H1 (cell line): ENCODE results near the gene ETF1. TPM values are rescaled to one million over a fixed set of nuclear protein-coding genes. Genes with fewer than 3 reads are reported as not detected.

Experiments used
- CTCF ChIA-PET: fragments of 300-600 bp; sonication (Branson Sonifier 250); formaldehyde crosslinking; loops from one replicate; lab custom pipeline; 2021; ENCODE audit not compliant: partially characterized antibody; lab: Charles Lee
- POLR2A ChIA-PET: fragments of 300-600 bp; sonication (Branson Sonifier 250); formaldehyde crosslinking; loops from one replicate; lab custom pipeline; 2021; ENCODE audit warnings: inconsistent platforms; ENCODE audit not compliant: partially characterized antibody; lab: Charles Lee
- DNase-seq, 2 experiments: peaks; one replicate each; pipeline versions ENCODE4 v3.0.0 to v3.0.0-alpha.2; 2010 to 2022; ENCODE audit warnings: low spot score in 2 of 2, low read depth in 1 of 2, mixed read lengths in 1 of 2
- FAIRE-seq: peaks from 2 replicates; lab custom pipeline; 2011; peaks lifted over from hg19 to GRCh38; lab: Jason Lieb, UNC
- H2AFZ ChIP-seq: 2 replicates; pipeline ENCODE4 v1.8.1; 2012; ENCODE audit warnings: low read length, inconsistent platforms
- H2AK5ac ChIP-seq: 2 replicates; pipeline ENCODE4 v1.6.1; 2013; ENCODE audit warnings: low read depth, low read length
- H2BK120ac ChIP-seq: replicated peaks from 2 replicates; pipeline ENCODE3; 2013; ENCODE audit warnings: low read depth, low read length, inconsistent platforms
- H2BK12ac ChIP-seq: 2 replicates; pipeline ENCODE4 v1.6.1; 2013; ENCODE audit warnings: low read depth, low read length
- H2BK15ac ChIP-seq: 2 replicates; pipeline ENCODE4 v1.6.1; 2013; ENCODE audit warnings: low read length
- H2BK20ac ChIP-seq: 2 replicates; pipeline ENCODE4 v1.6.1; 2013; ENCODE audit warnings: low read length
- H2BK5ac ChIP-seq: 2 replicates; pipeline ENCODE4 v1.6.1; 2013; ENCODE audit warnings: low read depth, low read length
- H3K14ac ChIP-seq: 2 replicates; pipeline ENCODE4 v1.6.1; 2013; ENCODE audit warnings: inconsistent platforms; ENCODE audit not compliant: insufficient read length
- H3K18ac ChIP-seq: 2 replicates; pipeline ENCODE4 v1.6.1; 2013; ENCODE audit warnings: low read length; ENCODE audit errors: extremely low read depth
- H3K23ac ChIP-seq: 2 replicates; pipeline ENCODE4 v1.6.1; 2013; ENCODE audit warnings: inconsistent platforms; ENCODE audit not compliant: insufficient read length
- H3K23me2 ChIP-seq: 2 replicates; pipeline ENCODE4 v1.6.1; 2013; ENCODE audit warnings: low read depth, low read length
- H3K27ac ChIP-seq: 2 replicates; pipeline ENCODE4 v1.6.1; 2011; ENCODE audit warnings: low read depth, low read length, inconsistent platforms
- H3K27me3 ChIP-seq, 4 experiments: replicated peaks in 1 of 4; 1 replicate in 1 of 4; 2 replicates in 3 of 4; pipeline versions ENCODE4 v1.6.1 to v1.8.1; 2011 to 2013; ENCODE audit warnings: low read length in 3 of 4, mild to moderate bottlenecking in 3 of 4, inconsistent platforms in 2 of 4, mixed read lengths in 2 of 4, moderate library complexity in 1 of 4; ENCODE audit not compliant: control insufficient read depth in 3 of 4, insufficient read depth in 3 of 4; ENCODE audit errors: extremely low read depth in 1 of 4
- H3K36me3 ChIP-seq, 4 experiments: 2 replicates each; pipeline versions ENCODE4 v1.6.1 to v1.8.1; 2011 to 2013; ENCODE audit warnings: mild to moderate bottlenecking in 4 of 4, low read length in 3 of 4, moderate library complexity in 2 of 4, control low read depth in 1 of 4, inconsistent platforms in 1 of 4; ENCODE audit not compliant: insufficient read depth in 4 of 4, control insufficient read depth in 2 of 4
- H3K4ac ChIP-seq: replicated peaks from 2 replicates; pipeline ENCODE3; 2013; ENCODE audit warnings: low read length, low read depth, mixed read lengths, inconsistent platforms; ENCODE audit not compliant: insufficient read length
- H3K4me1 ChIP-seq, 4 experiments: replicated peaks in 1 of 4; 1 replicate in 1 of 4; 2 replicates in 3 of 4; pipeline versions ENCODE4 v1.6.1 to v1.8.1; 2011 to 2013; ENCODE audit warnings: low read length in 3 of 4, inconsistent platforms in 2 of 4, mixed read lengths in 1 of 4; ENCODE audit not compliant: insufficient read depth in 4 of 4, control insufficient read depth in 3 of 4
- H3K4me2 ChIP-seq, 2 experiments: 2 replicates each; pipeline versions ENCODE4 v1.6.1 to v1.8.1; 2011 to 2013; ENCODE audit warnings: low read depth in 2 of 2, low read length in 2 of 2, control low read depth in 1 of 2, inconsistent platforms in 1 of 2, mild to moderate bottlenecking in 1 of 2; ENCODE audit not compliant: insufficient read depth in 1 of 2
- H3K4me3 ChIP-seq, 4 experiments: fragments of 200-600, 300-600 bp in 1 of 4; sonication (generic), shearing (Covaris generic), sonication (Bioruptor Twin) in 1 of 4; 2 replicates each; pipeline versions ENCODE4 v1.5.1 to v1.8.1; 2011 to 2016; ENCODE audit warnings: low read length in 4 of 4, low read depth in 3 of 4, control low read depth in 2 of 4, inconsistent platforms in 2 of 4, mild to moderate bottlenecking in 2 of 4, mixed read lengths in 1 of 4, moderate library complexity in 1 of 4; ENCODE audit not compliant: insufficient read depth in 2 of 4; ENCODE audit errors: extremely low read depth in 1 of 4
- H3K56ac ChIP-seq: replicated peaks from 2 replicates; pipeline ENCODE3; 2013; ENCODE audit warnings: low read depth, mild to moderate bottlenecking, mixed read lengths, low read length, inconsistent platforms; ENCODE audit not compliant: insufficient read length
- H3K79me1 ChIP-seq: 2 replicates; pipeline ENCODE4 v1.6.1; 2013; ENCODE audit warnings: low read depth, low read length, control low read depth
- H3K79me2 ChIP-seq, 2 experiments: 2 replicates each; pipeline versions ENCODE4 v1.6.1 to v1.8.1; 2012 to 2013; ENCODE audit warnings: low read length in 2 of 2, mild to moderate bottlenecking in 2 of 2, inconsistent platforms in 1 of 2; ENCODE audit not compliant: insufficient read depth in 2 of 2, control insufficient read depth in 1 of 2
- H3K9ac ChIP-seq, 4 experiments: replicated peaks in 1 of 4; 1 replicate in 1 of 4; 2 replicates in 3 of 4; pipeline versions ENCODE4 v1.6.1 to v1.8.1; 2011 to 2013; ENCODE audit warnings: low read depth in 3 of 4, low read length in 3 of 4, control low read depth in 2 of 4, mild to moderate bottlenecking in 2 of 4, moderate library complexity in 2 of 4, inconsistent platforms in 1 of 4; ENCODE audit errors: extremely low read depth in 1 of 4
- H3K9me3 ChIP-seq, 2 experiments: 2 replicates each; pipeline versions ENCODE4 v1.6.1 to v1.8.1; 2012 to 2013; ENCODE audit warnings: mild to moderate bottlenecking in 2 of 2, moderate library complexity in 2 of 2, control low read depth in 1 of 2, inconsistent platforms in 1 of 2, low read depth in 1 of 2, low read length in 1 of 2, mixed read lengths in 1 of 2; ENCODE audit not compliant: insufficient read depth in 2 of 2
- H4K20me1 ChIP-seq, 2 experiments: replicated peaks in 1 of 2; 2 replicates each; pipeline versions ENCODE3 to v1.8.1; 2011 to 2013; ENCODE audit warnings: inconsistent platforms in 2 of 2, low read length in 2 of 2, mild to moderate bottlenecking in 1 of 2; ENCODE audit not compliant: insufficient read depth in 2 of 2, control insufficient read depth in 1 of 2
- H4K5ac ChIP-seq: 2 replicates; pipeline ENCODE4 v1.6.1; 2013; ENCODE audit warnings: low read length, low read depth, mixed read lengths, inconsistent platforms; ENCODE audit not compliant: insufficient read length
- H4K8ac ChIP-seq: 2 replicates; pipeline ENCODE4 v1.8.0; 2013; ENCODE audit warnings: mild to moderate bottlenecking, moderate library complexity, low read length, inconsistent platforms; ENCODE audit not compliant: insufficient read depth; ENCODE audit errors: extremely low read depth
- H4K91ac ChIP-seq: replicated peaks from 2 replicates; pipeline ENCODE3; 2013; ENCODE audit warnings: low read length, mixed read lengths, inconsistent platforms; ENCODE audit not compliant: insufficient read length
- CBX8 ChIP-seq: fragments of 300-800, 300-1000 bp; sonication (generic); IDR thresholded peaks from 2 replicates; pipeline ENCODE4 v1.7.1; 2016; ENCODE audit warnings: low read depth, low read length, borderline replicate concordance
- EZH2 ChIP-seq: fragments of 200-600 bp; sonication (generic); IDR thresholded peaks from 2 replicates; pipeline ENCODE4 v1.7.1; 2012; ENCODE audit warnings: low read depth, mild to moderate bottlenecking, moderate library complexity, low read length, inconsistent platforms; ENCODE audit not compliant: severe bottlenecking
- KDM4A ChIP-seq: IDR thresholded peaks from one replicate; pipeline ENCODE4 v1.7.1; 2012; ENCODE audit warnings: low read depth, mild to moderate bottlenecking, moderate library complexity, low read length, inconsistent platforms; ENCODE audit not compliant: severe bottlenecking
- PHF8 ChIP-seq: fragments of 200-600 bp; sonication (generic); conservative IDR thresholded peaks from 2 replicates; pipeline ENCODE4 v1.7.1; 2012; ENCODE audit warnings: low read depth, mild to moderate bottlenecking, inconsistent platforms, low read length, moderate library complexity
- POLR2AphosphoS5 ChIP-seq: IDR thresholded peaks from 2 replicates; pipeline ENCODE4 v1.6.1; 2011; ENCODE audit warnings: low read depth, low read length
- SP1 ChIP-seq: IDR thresholded peaks from 2 replicates; pipeline ENCODE4 v1.6.1; 2011; ENCODE audit warnings: low read depth, low read length
- SUZ12 ChIP-seq: fragments of 200-600 bp; sonication (generic); IDR thresholded peaks from 2 replicates; pipeline ENCODE4 v1.6.1; 2012; ENCODE audit warnings: mild to moderate bottlenecking, inconsistent platforms, low read length, moderate library complexity, mixed read lengths
- TAF1 ChIP-seq: IDR thresholded peaks from 2 replicates; pipeline ENCODE4 v1.6.1; 2011; ENCODE audit warnings: mild to moderate bottlenecking, low read depth, low read length
- WGBS, 2 experiments: shearing (Covaris generic) in 1 of 2; methylation state at CpG; one replicate each; pipeline versions ENCODE4 v1.1.6 to v1.1.7; 2013 to 2015; ENCODE audit warnings: low lambda C conversion rate in 2 of 2, mixed read lengths in 2 of 2, inconsistent platforms in 1 of 2, low coverage in 1 of 2, missing lambda C conversion rate in 1 of 2; ENCODE audit not compliant: insufficient replicate concordance in 2 of 2, insufficient coverage in 1 of 2, insufficient read length in 1 of 2; ENCODE audit errors: extremely low coverage in 1 of 2, missing lambda C conversion rate in 1 of 2; 5-methylcytosine and 5-hydroxymethylcytosine counted together
- polyA plus RNA-seq, 7 experiments: library from polyadenylated mRNA; depleted of rRNA in 3 of 7; stranded (reverse) in 5 of 7; unstranded in 2 of 7; fragments of >200 nt in 5 of 7; fragments of 200-250 nt in 2 of 7; gene quantifications; 1 replicate in 5 of 7; 2 replicates in 1 of 7; 4 replicates in 1 of 7; pipeline versions ENCODE4 v1.2.1 to v1.2.3, GENCODE V29; 2011 to 2013; ENCODE audit warnings: missing spikeins in 2 of 7, mixed read lengths in 2 of 7
- total RNA-seq: library from RNA; stranded (reverse); fragmentation: NEBNext Ultra II Directional; extraction: Animal tissue kit (Norgen Biotek cat#: 25700); gene quantifications from 2 replicates; pipeline ENCODE4 v1.2.1, GENCODE V29; 2021
- TF ChIP-seq, protein P1 (sequence below): IDR thresholded peaks from 2 replicates; pipeline ENCODE4 v1.6.1; 2012; ENCODE audit warnings: inconsistent platforms

ETF1 gene
- total and polyA plus RNA-seq, 2 of the 8 experiments (the other 6 are each of a cell fraction or from before 2014, with no cell fraction given): 50.5 to 168 TPM

- FAIRE-seq (no peak), DNase-seq (no peak)
- no peak overlapping the region; the same call in 1 of the 2 replicates for H4K8ac ChIP-seq
- no peak overlapping the region for H2BK120ac ChIP-seq
- no peak overlapping the region for H3K23ac ChIP-seq
- peak overlapping the region; percentile 97; the same call in 1 of the 2 replicates for H3K27ac ChIP-seq
- peaks cover 10% of the 10 kb centered on the region in 2 experiments for H4K20me1 ChIP-seq
- H3K9ac ChIP-seq: peak overlapping the region; percentile 88 to 99 (median 97)
- H3K4me3 ChIP-seq: peak overlapping the region; percentile 89 to 95 (median 92)
- peaks cover 0 to 16% (median 2%) of the 10 kb centered on the region in 4 experiments; a peak in 4 of 7 replicates for H3K4me1 ChIP-seq
- H3K36me3 ChIP-seq: peaks cover 0 to 31% (median 4%) of the 10 kb centered on the region in 4 experiments; a peak in 2 of 8 replicates
- H2AK5ac ChIP-seq: no peak overlapping the region
- no peak overlapping the region for H2BK5ac ChIP-seq
- no peak overlapping the region for H3K18ac ChIP-seq
- no peak overlapping the region for H4K91ac ChIP-seq
- H3K9me3 ChIP-seq: no peaks in the 10 kb centered on the region
- no peak overlapping the region for H3K14ac ChIP-seq
- H2BK20ac ChIP-seq: no peak overlapping the region
- peaks cover 66 to 91% of the 10 kb centered on the region in 2 experiments for H3K79me2 ChIP-seq
- no peak overlapping the region for H3K4ac ChIP-seq
- peaks cover 4% of the 10 kb centered on the region; the same call in 1 of the 2 replicates for H3K79me1 ChIP-seq
- peak overlapping the region; percentile 77 to 93 for H3K4me2 ChIP-seq
- H3K23me2 ChIP-seq: peaks cover 15% of the 10 kb centered on the region
- no peak overlapping the region for H2AFZ ChIP-seq
- POLR2A ChIA-PET: interaction anchor here (0.9 to 26.9 kb wide), 12 partner anchors 10 to 735 kb away, joined by 3 to 1018 read pairs (median 17); partner anchors contain the start of genes EGR1, HSPA9 and KDM3B
- TF ChIP-seq PHF8 (no peak), SP1 (no peak), KDM4A (no peak), EZH2 (no peak), POLR2AphosphoS5 (no peak), SUZ12 (no peak), TAF1 (no peak), CBX8 (no peak)
- TF ChIP-seq, protein P1, sequence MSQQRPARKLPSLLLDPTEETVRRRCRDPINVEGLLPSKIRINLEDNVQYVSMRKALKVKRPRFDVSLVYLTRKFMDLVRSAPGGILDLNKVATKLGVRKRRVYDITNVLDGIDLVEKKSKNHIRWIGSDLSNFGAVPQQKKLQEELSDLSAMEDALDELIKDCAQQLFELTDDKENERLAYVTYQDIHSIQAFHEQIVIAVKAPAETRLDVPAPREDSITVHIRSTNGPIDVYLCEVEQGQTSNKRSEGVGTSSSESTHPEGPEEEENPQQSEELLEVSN: no peak
- 57% methylated on average over 6 of the region's 6 CpGs; no CpG with 5 or more reads in 1 of the 2 experiments for WGBS, 2 experiments
- H3K27me3 ChIP-seq: no peaks in the 10 kb centered on the region
- no peak overlapping the region for H2BK12ac ChIP-seq
- H2BK15ac ChIP-seq: no peak overlapping the region
- H3K56ac ChIP-seq: no peak overlapping the region
- CTCF ChIA-PET: interaction anchor here (0.9 to 1.1 kb wide), 2 partner anchors 12 to 90 kb away, joined by 3 read pairs; no protein-coding TSS in a partner anchor
- no peak overlapping the region for H4K5ac ChIP-seq
These were observed 1.4 kb downstream of the ETF1 start for GRCh38 chr5:138541511-138542179.
